Umbilical cord (tissue), 2 donors: ENCODE results near the gene TMEM54. TPM values are rescaled to one million over a fixed set of nuclear protein-coding genes. Genes with fewer than 3 reads are reported as not detected.
"Not testable (repeated sequence)": the region's sequence is repeated elsewhere in the genome, so short reads cannot be mapped to it uniquely, and the experiment has no call there.

Experiments
- DNase-seq: peaks from one replicate; pipeline ENCODE4 v3.0.0-alpha.2; 2015; ENCODE audit warnings: low spot score
- total RNA-seq: library from RNA; depleted of rRNA; stranded (reverse); fragments of >200 nt; gene quantifications from one replicate; pipeline ENCODE4 v1.2.3, GENCODE V29; 2014; ENCODE audit warnings: low replicate concordance; ENCODE audit not compliant: insufficient read depth

Gene TMEM54
- total RNA-seq, 1 donor from 2014 or later: 21.7 TPM

DNA sequence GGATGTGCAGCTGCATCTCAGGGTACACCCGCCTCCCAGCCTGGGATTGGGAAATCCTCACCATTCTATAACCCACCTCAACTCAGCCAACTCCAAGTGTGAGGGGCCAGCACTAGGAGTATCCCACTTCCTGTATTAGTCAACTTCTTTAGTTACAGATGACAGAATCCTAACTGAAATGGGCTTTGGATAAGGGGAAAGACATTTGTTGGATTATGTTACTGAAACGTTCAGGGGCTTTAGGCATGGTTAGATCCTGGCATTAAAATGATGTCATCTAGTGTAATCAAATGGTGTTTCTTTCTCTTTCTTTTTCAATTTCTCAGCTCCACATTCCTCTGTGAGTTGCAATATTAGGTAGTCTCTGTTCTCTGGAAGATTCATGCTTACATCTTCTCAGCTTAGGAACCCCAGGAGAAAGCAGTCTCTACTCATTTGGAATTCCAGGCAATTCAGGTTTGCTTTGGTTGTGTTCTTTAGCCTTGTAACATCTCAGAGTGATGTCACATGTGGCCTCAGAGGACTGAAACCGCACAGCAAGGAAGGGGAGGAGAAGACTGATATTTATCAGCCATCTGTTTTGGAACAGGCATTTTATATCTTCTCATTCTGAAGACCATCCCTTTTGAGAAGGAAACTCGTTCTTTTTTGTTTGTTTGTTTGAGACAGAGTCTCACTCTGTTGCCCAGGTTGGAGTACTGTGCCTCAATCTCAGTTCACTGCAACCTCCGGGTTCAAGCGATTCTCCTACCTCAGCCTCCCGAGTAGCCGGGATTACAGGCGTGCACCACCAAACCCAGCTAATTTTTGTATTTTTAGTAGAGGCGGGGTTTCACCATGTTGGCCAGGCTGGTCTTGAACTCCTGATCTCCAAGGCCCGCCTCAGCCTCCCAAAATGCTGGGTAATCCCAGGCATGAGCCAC lies 18.9 kb upstream of the TMEM54 start:
- DNase-seq: no peak

DNA sequence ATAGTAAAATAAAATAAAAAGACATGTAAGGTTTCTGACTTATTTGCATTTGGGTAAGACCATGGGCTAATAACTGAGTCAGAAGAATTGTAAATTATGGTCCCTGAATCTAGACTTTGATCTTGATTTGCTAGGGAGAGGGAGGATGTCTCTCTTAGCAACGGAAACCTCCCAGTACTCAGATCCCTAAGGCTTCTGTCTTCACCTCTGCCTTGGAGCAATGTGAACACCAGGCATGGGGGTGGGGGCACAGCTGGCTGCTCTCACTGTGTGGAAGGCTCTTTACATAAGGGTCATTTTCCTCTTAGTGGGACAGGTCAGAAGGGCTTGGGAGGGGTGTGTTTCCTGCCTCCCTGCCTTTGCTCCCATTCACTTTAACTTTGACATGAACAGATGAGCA lies 17.0 kb upstream of the TMEM54 start:
- no peak for DNase-seq

DNA sequence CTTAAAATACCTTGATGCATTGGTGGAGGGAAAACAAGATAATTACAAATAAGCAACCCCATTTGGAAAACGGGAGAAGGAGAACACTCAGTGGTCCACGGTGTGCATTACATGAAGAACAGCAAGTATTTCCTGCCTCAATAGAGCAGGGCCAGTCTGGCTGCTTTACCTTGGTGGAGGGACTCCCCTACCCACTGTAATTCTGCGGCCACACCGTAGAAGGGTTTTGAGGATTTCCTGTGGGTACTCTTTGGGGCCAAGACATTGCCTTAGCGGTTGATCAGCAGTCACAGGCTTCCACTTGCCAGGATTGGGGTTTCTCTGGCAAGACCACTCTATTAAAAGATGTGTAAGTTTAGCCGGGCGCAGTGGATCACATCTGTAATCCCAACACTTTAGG lies 16.3 kb upstream of the TMEM54 start:
- no peak for DNase-seq

DNA sequence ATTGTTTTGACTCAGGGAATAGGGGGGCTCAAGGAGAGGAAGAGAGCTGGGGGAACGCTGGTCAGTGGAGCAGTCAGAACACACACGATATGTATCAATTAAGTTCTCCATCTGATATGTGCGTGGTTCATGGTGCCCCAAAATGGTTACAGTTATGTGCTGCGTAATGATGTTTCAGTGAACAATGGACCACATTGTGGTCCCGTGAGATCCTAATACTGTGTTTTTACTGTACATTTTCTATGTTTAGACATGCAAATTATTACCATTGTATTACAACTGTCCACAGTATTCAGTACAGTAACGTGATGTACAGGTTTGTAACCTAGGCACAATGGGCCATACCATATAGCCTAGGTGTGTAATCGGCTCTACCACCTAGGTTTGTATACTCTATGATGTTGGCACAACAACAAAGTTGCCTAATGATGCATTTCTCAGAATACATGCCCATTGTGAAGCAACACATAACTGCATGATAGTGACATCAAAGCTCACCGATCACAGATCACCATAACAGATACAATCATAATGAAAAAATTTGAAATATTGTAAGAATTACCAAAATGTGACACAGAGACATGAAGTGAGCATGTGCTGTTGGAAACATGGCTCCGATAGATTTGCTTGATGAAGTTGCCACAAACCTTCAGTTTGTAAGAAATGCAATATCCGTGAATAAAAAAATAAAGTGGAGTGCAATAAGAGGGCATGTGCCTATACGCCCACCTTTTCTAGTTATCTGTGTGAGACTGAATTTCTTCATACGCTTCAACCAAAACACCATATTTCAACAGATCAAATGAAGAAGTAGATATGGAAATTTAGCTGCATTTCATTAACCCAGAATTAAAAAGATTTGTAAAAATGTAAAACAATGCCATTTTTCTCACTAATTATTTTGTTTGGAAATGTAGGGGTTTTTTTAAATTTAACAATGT lies 14.8 kb upstream of the TMEM54 start:
- no peak for DNase-seq

DNA sequence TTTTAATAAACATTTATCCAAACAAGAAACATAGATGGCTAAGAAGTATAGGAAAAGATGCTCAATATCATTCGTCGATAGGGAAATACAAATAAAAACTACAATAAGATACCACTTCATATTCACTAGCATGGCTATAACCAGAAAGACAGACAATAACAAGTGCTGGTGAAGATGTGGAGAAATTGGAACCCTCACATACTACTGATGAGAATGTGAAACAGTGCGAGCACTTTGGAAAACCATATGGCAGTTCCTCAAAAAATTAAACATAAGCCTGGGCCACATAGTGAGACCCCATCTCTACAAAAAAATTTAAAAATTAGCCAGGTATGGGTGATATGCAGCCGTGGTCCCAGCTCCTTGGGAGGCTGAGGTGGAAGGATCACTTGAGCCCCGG lies 9.1 kb upstream of the TMEM54 start:
- no peak for DNase-seq

DNA sequence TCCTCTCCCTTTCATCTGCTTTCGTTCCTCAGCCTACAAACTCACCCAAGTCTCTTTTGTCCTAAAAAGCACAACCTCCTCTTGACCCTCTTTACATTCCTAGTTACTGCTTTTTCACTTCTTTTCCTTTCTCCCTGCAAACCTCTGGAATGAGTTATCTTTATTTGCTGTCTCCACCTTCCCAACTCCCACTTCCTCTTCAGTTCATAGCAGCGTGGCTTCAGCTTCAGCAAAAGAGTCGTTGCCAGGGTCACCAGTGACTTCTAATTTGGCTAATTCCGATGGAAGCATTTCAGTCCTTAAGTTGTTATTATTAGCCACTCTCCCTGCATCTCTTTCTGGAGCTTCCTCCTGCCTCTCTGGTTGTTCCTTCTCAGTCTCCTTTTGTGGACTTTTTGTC lies 6.2 kb upstream of the TMEM54 start:
- no peak for DNase-seq

DNA sequence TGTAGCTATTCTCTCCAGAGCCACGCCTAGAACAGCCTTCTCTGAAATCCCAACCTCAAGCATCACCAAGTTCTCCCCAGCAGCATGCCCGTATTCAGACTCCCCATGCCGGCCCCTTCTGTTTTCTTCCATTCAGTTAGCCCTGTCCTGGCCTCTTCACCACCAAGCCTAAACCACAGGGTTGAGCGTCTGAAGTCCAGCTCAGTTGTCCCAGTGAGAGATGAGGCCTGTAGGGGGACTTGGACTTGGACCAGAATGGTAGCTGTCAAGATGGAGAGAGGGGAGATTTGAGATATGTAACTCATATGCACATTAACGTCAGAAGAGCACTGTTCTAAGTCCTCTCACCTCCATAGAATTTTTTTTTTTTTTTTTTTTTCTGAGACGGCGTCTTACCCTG lies 5.5 kb upstream of the TMEM54 start:
- no peak for DNase-seq

DNA sequence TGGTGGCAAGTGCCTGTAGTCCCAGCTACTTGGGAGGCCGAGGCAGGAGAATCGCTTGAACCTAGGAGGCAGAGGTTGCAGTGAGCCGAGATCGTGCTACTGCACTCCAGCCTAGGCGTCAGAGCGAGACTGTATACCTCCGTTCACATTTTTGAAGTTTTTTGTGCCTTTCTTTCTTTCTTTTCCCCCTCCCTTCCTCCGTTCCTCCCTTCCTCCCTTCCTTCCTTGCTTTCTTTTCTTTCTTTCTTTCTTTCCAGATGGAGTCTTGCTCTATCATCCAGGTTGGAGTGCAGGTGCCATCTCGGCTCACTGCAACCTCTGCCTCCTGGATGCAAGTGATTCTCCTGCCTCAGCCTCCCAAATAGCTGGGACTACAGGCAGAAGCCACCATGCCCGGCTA lies 4.4 kb upstream of the TMEM54 start:
- DNase-seq: not testable (repeated sequence)

DNA sequence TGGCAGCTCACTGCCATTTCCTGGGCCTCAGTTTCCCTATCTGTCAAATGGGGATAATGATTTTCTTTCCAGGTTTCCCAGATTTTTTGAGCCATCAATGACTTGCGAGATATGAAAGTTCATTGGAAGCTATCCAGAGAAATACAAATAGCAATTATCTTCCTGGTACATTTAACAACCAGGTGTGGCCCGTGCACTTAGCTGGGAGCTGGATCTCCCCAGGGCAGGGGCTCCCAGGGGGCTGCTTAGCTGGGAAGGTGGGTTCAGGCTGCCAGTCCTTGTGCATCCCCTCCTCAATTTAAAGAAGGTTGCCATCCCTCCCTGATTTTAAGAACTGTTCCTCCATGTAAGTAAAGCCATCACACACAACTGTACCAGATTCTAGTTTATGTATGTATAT lies 3.6 kb upstream of the TMEM54 start:
- DNase-seq: no peak

DNA sequence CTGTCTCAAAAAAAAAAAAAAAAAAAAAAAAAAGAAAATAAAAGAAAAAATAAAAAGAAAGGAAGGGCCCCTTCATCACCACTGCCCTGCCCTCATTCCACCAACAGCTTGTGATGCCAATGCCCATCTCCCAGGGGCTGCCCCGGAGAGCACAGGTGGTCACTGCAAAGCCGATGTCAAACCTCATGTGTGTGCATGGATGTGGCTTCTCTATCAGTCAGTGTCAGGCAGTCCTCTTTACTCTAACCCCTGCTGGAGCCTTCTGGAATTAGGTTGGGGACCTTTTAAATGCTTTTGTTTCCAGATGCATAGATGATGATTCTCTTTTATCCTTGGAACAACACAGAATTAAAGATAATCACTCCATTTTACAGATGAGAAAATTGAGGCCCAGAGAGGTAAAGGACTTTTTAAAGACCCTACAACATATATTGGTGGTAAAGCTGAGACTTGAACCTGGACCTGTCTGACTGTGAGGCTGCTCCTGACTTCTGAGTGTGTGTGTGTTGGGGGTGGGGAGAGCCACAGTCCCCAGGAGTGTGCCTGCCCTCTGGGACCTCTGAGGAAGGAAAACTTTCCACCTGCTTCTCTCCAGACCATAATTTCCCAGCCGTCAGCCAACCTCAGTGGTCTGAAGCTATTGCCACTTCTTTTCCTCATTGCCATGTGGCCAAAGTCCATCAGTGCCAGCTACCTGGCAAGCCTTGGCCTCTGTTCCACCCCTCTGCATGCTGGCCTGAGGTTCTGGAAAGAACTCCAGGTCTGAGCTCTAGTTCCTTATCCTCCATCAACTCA lies 3.0 kb upstream of the TMEM54 start:
- DNase-seq: no peak

DNA sequence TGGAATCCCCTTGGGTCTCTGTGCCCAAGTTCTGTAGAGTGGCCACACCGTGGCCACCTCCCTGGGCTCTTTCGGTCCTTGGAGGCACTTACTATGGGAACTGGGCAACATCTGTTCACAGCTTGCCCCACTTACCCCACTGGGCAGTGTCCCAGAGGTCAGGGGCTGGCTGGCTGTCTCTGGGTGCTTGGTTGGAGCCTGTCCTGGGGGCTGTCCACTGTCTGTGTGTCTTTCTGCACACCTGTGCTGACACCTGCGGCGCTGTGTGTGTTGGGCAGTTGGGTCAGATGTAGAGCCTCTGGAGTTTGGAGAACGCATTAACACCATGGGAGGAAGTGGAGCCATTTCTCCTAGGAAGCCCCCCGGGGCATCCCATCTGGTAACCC lies 1.3 kb upstream of the TMEM54 start:
- no peak for DNase-seq

DNA sequence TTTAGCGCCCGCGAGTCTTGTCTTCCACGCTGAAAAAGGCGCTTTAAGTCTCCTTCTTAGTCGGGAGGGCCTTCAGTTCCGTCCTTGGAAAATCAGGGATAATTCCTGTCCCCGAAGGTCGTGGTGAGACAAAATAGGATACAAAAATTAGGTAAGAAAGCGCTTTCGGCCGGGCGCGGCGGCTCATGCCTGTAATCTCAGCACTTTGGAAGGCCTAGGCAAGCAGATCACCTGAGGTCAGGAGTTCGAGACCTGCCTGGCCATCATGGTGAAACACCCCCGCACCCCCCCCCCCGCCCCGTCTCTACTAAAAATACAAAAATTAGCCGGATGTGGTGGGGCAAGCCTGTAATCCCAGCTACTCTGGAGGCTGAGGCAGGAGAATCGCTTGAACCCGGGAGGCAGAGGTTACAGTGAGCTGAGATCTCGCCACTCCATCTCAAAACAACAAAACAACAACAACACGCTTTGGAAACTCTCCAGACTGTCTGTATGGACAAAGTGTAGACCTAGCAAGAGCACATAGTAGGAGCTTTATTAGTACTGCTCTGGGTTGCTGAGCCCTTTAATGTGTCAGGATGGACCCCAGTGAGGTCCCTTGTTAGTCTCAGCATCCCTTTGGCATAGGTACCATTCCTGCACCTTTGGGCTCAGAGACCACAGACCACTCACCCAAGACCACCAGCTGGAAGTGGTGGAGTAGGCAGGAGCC lies 790 bp upstream of the TMEM54 start:
- DNase-seq: no peak

DNA sequence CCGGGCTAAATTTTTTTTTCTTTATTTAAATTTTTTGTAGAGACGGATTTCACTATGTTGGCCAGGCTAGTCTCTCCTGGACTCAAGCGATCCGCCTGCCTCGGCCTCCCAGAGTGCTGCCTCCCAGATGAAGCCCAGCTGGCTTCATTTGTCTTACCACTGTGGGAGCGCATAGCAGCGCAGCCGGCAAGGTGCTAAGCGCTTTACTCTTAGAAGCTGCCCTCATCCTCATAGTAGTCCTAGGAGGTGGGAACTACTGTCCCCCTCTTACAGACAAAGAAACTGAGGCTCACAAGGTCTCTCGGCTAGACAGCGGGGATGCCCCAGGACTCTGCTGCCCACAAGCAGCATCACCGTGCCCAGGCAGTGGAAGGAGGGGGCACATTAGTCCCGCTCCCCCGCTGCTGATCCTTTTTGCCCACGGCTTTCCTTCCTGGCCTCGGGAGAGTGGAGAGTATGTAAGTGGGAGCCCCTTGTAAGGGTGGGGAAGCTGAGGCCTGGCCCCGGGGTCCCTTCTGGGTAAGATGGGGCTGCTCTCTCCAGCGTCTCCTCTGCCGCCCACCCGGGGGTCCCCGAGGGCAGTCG lies 726 bp downstream of the TMEM54 start:
- DNase-seq: no peak

DNA sequence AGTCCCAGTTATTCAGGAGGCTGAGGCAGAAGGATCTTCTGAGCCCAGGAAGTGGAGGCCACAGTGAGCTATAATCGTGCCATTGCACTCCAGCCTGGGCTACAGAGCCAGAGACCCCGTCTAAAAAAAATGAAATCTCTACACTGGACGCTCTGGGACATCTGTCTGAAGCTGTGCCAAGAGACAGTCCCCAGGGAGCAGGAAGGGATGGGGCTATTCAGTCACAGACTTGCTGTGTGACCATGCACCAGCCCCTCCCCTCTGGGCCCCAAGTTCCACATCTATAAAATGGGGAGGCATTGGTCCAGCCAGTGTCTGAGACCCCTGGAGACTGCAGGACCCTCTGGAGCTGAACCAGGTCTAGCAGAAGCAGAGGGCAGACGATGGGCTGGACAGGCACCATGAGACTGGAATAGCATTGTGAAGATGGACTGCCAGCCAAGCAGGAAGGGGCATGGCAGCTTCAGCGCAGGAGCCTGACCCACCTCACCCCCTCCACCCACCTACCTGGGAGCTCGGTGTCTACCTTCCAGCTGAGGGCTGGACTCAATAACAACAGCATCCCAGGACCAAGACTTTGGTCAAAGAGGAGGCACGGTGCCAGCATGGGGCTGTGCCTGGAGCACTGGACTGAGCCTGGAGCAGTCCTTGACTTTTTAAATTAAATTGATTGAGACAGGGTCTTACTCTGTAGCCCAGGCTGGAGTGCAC lies 1.4 kb downstream of the TMEM54 start:
- no peak for DNase-seq

DNA sequence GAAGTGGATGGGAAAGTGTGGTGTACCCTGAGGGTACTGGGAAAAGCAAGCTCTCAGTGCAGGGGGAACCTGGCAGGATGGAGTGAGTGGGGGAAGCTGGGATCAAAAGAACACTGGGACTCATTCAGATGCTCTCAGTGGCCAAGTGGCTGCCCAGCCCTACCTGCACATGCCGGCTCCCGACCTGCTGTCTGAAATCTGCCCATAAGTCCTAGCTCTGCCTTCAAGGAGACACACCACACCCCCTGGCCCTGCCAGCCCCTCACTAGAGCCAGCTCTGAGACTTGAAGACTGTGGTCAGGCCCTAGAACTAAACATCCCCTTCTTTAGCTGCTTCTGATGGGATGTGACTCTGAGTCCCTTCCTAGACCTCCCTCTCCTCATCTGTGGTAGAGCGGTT lies 2.2 kb downstream of the TMEM54 start:
- DNase-seq: no peak

DNA sequence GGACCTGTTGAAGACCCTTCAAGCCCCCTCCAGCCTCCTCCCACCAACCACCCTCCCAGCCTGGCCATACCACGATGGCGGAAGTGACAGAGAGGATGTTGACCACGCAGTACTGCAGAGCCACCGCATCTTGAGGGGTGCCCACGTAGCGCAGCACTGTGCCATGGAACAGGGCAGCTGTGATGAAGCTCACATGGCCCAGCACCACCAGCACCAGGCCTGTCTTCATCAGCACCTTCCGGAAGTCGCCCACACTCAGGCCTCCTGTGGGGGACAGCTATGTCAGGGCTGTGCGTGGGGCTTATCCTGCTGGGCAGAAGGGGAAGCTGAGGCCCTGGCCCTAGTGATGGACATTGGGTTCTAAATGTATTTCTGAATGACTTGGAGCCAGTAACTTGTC lies 3.1 kb downstream of the TMEM54 start:
- no peak for DNase-seq

DNA sequence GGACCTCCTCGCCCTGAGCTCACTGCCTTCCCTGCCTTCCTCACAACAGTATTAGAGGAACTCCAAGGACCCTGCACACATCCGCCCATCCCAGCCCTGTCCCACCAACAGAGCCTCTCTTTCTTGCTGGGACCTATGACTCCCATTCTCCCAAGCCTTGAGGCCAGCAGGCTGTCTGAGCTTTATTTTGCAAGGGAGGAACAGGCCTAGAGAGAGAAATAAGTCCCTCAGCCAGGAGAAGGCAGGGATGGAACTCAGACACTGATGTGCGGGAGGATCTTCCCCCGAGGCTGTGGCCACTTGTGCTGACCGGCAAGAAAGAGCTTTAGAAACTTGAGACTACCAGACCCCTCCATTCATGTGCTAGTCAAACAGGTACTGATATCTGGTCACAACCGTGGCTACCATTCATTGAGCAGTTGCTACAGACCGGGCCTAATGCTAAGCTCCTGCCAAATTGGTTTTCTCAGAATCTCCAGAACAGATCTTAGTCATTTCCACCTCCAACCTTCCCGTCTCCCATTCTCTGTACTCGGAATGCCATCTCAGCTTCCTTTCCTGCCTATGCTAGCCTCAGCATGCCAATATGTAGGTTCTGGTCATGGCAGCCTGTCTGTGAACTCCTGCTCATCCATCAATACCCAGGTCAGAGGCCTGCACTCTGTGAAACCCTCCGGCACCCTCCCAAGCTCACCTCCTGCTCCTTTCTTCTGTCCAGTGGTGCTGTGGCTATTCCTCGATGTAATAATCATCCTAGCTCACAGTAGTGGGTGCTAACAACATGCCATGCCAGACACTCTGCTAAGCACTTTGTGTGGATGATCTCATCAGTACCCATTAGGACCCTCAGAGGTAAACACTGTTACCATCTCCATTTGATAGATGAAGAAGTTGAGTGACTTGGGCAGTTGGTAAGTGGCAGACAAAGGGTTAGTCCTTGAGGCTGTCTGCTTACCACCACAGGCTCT lies 3.8 kb downstream of the TMEM54 start:
- no peak for DNase-seq

DNA sequence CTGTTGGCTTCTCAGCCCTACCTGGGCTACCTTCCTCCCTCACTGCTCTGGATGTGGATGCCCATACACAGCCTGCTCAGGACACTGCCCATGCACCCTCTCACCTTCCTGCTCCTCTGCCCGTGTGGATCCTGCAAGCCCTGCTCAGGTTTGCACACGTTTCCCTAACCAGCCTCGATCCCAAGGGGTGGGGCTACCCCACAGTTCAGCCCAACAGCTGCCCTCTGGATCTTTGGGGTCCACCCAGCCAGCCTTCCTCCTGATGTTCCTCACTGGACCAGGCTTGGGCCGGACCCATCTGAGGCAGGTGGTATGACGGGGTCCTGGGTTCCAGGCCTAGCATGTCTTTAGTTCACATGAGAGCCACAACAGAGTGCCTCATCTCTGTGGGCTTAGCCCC lies 4.7 kb downstream of the TMEM54 start:
- no peak for DNase-seq
